MV-4-11 (cell line): ENCODE data around the gene LRFN2.

Experiments
- DNase-seq: peaks from one replicate; lab custom pipeline; 2025; lab: John Stamatoyannopoulos, UW

Gene LRFN2

GRCh38 chr6:40349901-40350746, 237.0 kb downstream of the LRFN2 start:
- no peak for DNase-seq

DNA sequence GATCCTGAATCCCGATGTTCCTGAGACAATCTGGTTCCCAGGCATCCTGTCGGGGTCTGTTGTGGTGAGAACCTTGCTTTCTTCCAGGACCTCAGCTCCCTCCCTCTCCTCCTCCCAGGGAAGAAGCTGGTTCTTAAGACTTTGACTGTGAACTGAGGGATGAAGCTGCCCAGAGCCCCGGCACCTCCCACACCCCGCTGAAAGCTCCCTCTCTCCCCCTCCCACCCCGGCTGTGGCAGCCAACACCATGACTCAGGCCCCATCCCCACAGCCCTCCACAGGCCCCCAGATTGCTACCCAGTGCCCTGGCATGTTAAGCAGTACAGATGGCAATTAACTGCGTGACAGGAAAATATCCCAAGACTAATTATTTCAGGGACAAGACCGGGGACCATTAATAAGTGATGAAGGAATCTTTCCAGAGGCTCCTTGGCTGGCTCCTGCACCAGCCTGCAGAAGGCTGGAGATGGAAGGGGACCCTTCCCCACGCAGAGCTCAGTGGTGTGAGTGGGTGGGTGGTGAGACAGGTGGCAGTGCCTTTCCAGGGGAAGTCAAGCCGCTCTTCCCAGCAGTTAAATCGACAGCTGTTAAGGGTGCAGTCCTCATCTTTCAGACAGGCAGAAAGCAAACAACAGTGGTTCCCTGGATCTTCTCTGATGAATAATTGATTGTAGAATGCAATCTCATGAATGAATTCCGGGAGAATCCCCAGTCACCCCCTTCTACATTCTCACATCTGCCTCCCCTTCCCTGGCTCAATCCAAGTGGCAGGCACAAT, 237.9 kb downstream of the LRFN2 start:
- DNase-seq, result no peak

GRCh38 chr6:40348591-40348990, 238.6 kb downstream of the LRFN2 start:
- DNase-seq, result no peak

GRCh38 chr6:40347571-40348011, 239.6 kb downstream of the LRFN2 start:
- no peak for DNase-seq

DNA sequence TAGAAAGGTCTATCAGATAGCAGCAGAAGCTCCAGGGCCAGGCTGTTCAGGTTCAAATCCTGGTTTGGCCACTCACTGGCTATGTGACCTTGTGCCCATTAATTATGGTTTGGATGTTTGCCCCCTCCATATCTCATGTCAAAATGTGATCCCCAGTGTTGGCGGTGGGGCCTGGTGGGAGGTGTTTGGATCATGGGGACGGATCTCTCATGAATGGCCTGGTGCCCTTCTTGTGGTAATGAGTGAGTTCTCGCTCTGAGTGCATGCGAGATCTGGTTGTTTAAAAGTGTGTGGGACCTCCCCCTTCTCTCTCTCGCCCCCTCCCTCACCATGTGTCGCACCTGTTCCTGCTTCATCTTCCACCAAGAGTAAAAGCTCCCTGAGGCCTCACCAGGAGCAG, 240.9 kb downstream of the LRFN2 start:
- no peak for DNase-seq

DNA sequence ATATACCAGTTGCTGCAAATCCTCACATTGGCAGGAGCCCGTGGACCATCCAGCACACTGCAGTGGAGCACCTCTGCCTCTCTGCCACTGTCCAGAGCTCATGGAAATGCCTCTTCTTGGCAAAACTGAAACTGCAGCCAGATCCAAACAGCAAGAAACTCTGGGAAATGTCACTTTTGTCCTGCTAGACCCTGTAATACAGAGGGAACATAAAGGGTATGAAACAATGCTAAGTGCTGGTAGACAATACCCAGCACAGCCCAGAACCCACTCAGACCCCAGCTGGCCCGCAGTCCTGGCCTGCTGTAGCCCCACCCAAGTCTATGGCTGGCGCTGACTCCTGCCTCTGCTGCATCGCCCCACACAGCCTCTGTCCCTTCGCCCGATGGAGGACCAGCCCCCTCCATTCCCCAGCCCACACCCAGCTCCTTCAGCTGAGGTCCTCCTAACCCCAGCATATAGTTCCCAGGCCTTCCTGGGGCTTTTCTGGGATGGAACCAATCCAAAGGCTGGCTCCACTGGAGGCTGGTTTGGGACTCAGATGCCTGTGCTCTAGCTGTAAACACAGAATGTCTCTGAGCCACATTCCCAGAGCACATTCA, 242.5 kb downstream of the LRFN2 start:
- no peak for DNase-seq

DNA sequence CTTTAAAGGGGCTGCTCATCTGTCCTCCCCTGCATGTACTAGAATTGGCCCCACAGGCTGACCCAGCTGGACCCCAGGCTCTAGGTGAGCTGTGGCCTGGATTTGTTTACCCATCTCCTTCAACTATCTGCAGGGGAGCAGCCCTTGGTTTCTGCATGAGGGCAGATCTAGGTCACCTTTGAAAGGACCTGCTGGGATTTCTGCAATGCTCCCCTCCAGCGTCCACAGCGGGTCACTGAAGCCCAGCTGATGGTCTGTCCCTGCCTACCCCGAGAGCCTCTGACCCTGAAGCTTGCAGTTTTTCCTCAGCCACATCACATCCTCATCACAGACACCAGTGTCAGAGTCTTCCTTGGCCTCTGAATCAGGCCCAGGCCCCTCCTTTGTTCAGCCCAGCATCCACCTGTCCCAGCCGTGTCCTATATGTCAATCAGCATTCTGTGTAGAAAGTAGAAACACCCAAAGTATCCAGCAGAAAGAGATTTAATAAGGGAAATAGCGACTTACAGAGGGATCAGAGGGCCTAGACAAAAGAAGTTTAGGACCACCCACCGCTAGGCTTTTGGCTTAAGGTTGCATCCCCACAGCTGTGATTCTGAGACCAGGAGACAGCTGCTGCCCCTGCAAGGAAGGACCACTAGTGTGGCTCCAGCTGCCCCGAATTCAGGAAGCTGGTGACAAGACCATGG, 243.1 kb downstream of the LRFN2 start:
- no peak for DNase-seq

GRCh38 chr6:40343318-40343876, 243.8 kb downstream of the LRFN2 start:
- DNase-seq, result peak; percentile 22

GRCh38 chr6:40342723-40343122, 244.4 kb downstream of the LRFN2 start:
- no peak for DNase-seq

GRCh38 chr6:40341726-40342125, 245.4 kb downstream of the LRFN2 start:
- DNase-seq, result no peak
